NB4 (cell line): ENCODE measurements around the gene FAM186B.
"Not testable (repeated sequence)": the region's sequence is repeated elsewhere in the genome, so short reads cannot be mapped to it uniquely, and the experiment has no call there.

ENCODE experiments used
- DNase-seq: peaks from one replicate; pipeline ENCODE4 v3.0.0; 2010; ENCODE audit warnings: low read depth
- H3K4me3 ChIP-seq: one replicate; pipeline ENCODE4 v1.5.1; 2011; ENCODE audit warnings: mild to moderate bottlenecking, low read depth, low read length, moderate library complexity
- CTCF ChIP-seq: IDR thresholded peaks from one replicate; pipeline ENCODE4 v1.5.1; 2012; ENCODE audit warnings: low read depth, low read length
- MYC ChIP-seq: IDR thresholded peaks from 2 replicates; pipeline ENCODE4 v1.6.1; 2011; ENCODE audit warnings: low read depth, low read length
- POLR2A ChIP-seq: IDR thresholded peaks from 2 replicates; pipeline ENCODE4 v1.6.1; 2011; ENCODE audit warnings: mild to moderate bottlenecking; ENCODE audit not compliant: insufficient read length; ENCODE audit errors: extremely low read depth
- TF ChIP-seq, protein P1 (sequence below): IDR thresholded peaks from 2 replicates; pipeline ENCODE4 v1.6.1; 2011; ENCODE audit warnings: low read depth, low read length

Gene FAM186B

GRCh38 chr12:49618576-49618975 lies 13.1 kb upstream of the FAM186B start:
- TF ChIP-seq MYC (no peak), POLR2A (no peak), CTCF (no peak)
- TF ChIP-seq, protein P1, sequence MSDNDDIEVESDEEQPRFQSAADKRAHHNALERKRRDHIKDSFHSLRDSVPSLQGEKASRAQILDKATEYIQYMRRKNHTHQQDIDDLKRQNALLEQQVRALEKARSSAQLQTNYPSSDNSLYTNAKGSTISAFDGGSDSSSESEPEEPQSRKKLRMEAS, result no peak
- DNase-seq, result no peak
- H3K4me3 ChIP-seq, result no peak overlapping the region

DNA sequence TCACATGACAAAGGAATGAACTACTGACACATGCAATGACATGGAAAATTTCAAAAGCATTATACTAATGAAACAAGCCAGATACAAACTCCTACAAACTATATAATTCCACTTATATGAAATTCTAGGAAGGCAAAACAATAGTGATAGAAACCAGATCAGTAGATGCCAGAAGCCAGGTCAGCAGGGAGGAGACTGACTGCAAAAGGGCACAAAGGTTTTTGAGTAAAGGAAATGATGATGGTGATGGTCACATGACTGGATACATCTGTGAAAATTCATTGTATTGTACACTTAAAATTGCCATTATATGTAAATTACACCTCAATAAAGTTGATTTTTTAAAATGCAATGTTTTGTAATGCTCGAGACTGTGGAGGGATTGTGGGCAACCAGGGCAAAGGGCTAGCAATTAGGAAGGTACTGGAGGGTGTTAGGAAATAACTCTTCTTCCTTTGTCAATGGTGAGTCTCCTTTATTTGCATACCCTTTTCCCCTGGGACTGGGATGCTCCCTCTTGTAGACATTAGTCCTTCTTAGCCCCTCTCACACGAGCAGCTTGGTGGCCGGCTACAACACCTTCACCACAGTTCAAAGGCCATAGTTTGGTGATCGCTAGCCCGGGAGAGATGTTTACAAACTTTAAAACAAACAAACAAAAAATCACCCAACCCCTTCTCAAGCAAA lies 11.2 kb upstream of the FAM186B start:
- no peak overlapping the region for H3K4me3 ChIP-seq
- peak; percentile 48 for DNase-seq
- TF ChIP-seq, protein P1, result no peak
- TF ChIP-seq CTCF, result no peak
- no peak for TF ChIP-seq MYC
- no peak for TF ChIP-seq POLR2A

DNA sequence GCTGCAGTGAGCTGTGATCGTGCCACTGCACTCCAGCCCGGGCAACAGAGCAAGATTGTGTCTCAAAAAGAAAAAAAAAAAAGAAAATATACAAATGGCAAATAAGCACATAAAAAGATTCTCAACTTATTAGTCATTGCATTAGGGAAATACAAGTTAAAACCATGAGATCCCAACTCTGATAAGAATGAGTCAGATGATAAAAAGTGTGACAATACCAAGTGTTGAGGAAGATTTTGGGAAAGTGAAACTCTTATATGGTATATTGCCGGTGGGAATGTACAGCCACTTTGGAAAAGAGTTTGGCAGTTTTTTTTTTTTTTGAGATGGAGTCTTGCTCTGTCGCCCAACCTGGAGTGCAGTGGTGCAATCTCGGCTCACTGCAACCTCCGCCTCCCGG lies 10.3 kb upstream of the FAM186B start:
- no peak overlapping the region for H3K4me3 ChIP-seq
- TF ChIP-seq, protein P1, result no peak
- TF ChIP-seq POLR2A (no peak), MYC (no peak), CTCF (no peak)
- no peak for DNase-seq

GRCh38 chr12:49612210-49612609 lies 6.8 kb upstream of the FAM186B start:
- H3K4me3 ChIP-seq, result no peak overlapping the region
- TF ChIP-seq CTCF (no peak), MYC (no peak), POLR2A (no peak)
- TF ChIP-seq, protein P1, result no peak
- DNase-seq, result no peak

DNA sequence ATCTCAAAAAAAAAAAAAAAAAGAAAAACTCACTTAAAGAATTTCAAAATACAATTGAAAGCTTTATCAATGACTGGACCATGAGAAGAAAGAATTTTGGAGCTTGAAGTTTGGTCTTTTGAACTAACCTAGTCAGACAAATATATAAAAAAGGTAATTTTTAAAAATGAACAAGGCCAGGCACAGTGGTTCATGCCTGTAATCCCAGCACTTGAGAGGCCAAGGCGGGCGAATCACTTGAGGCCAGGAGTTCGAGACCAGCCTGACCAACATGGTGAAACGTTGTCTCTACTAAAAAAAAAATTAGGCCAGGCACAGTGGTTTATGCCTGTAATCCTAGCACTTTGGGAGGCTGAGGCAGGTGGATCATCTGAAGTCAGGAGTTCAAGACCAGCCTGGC lies 5.3 kb upstream of the FAM186B start:
- DNase-seq, H3K4me3 ChIP-seq: not testable (repeated sequence)

DNA sequence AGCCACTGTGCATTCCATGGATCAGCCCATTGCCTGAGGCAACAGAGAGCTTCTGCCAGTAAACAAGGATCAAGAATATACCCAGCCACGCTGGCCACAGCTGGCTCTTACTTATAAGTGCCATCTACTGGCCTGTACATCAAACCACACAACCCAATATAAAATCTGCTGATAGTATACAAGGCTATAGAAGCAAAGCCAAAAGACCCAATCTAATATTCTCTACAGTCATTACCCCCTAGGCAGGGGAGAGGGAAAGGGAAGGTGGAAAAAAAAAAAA lies 4.4 kb upstream of the FAM186B start:
- peak; percentile 38 for DNase-seq
- H3K4me3 ChIP-seq, result no peak overlapping the region
- TF ChIP-seq, protein P1, result no peak
- TF ChIP-seq CTCF, result peak; percentile 16
